T-cell (primary cell): ENCODE measurements around the gene TSPAN9. TPM values are rescaled to one million over a fixed set of nuclear protein-coding genes. Genes with fewer than 3 reads are reported as not detected.

Source experiments
- ATAC-seq, 4 experiments: fragments of 200-7000 bp in 3 of 4; fragments of 150-1000 bp in 1 of 4; cut with Tn5 transposase; replicated peaks in 1 of 4; 1 replicate in 3 of 4; 2 replicates in 1 of 4; pipeline ENCODE4 v1.10.0; 2021; ENCODE audit warnings: moderate library complexity in 3 of 4, mild to moderate bottlenecking in 2 of 4, moderate number of reproducible peaks in 1 of 4
- CTCF ChIA-PET, 2 donors: fragments of 300-600 bp; sonication (Branson Sonifier 250); formaldehyde crosslinking; loops; one replicate each; lab custom pipeline; 2022; ENCODE audit warnings: antibody characterized with exemption in 2 of 2; lab: Charles Lee
- POLR2A ChIA-PET, 2 donors: fragments of 300-600 bp; sonication (Branson Sonifier 250); formaldehyde crosslinking; loops; one replicate each; lab custom pipeline; 2022; ENCODE audit warnings: antibody characterized with exemption in 2 of 2; lab: Charles Lee
- DNase-seq, 35 experiments: peaks; one replicate each; pipeline versions ENCODE4 v3.0.0 to v3.0.0-alpha.2; 2013 to 2023
- H3K27ac ChIP-seq: one replicate; pipeline ENCODE4 v1.5.1; 2013; ENCODE audit warnings: low read length
- H3K27me3 ChIP-seq, 2 experiments: replicated peaks in 1 of 2; 1 replicate in 1 of 2; 2 replicates in 1 of 2; pipeline versions ENCODE4 v1.6.1 to v1.7.0; 2013; ENCODE audit warnings: low read length in 1 of 2, mixed read lengths in 1 of 2; ENCODE audit not compliant: control insufficient read depth in 2 of 2, insufficient read depth in 2 of 2; ENCODE audit errors: extremely low read depth in 1 of 2
- H3K36me3 ChIP-seq, 2 donors: 1 replicate in 1 of 2; 2 replicates in 1 of 2; pipeline versions ENCODE4 v1.6.1 to v1.7.0; 2013; ENCODE audit warnings: low read length in 1 of 2; ENCODE audit not compliant: control insufficient read depth in 2 of 2, insufficient read depth in 1 of 2; ENCODE audit errors: extremely low read depth in 1 of 2
- H3K4me1 ChIP-seq, 2 experiments: 1 replicate in 1 of 2; 2 replicates in 1 of 2; pipeline versions ENCODE4 v1.6.1 to v1.7.0; 2013; ENCODE audit warnings: low read length in 2 of 2, mixed read lengths in 1 of 2; ENCODE audit not compliant: insufficient read depth in 2 of 2, control insufficient read depth in 1 of 2; ENCODE audit errors: extremely low read depth in 1 of 2
- H3K4me3 ChIP-seq, 2 donors: 1 replicate in 1 of 2; 2 replicates in 1 of 2; pipeline versions ENCODE4 v1.5.1 to v1.7.0; 2013; ENCODE audit warnings: mild to moderate bottlenecking in 2 of 2, low read length in 1 of 2, moderate library complexity in 1 of 2; ENCODE audit not compliant: control insufficient read depth in 1 of 2; ENCODE audit errors: extremely low read depth in 1 of 2
- H3K9me3 ChIP-seq: 2 replicates; pipeline ENCODE4 v1.7.0; 2013
- H3K27ac Mint-ChIP-seq, 2 donors: one replicate each; pipeline ENCODE4 v1.8.0; 2020 to 2021; ENCODE audit warnings: mild to moderate bottlenecking in 2 of 2, mixed read lengths in 2 of 2
- H3K27me3 Mint-ChIP-seq, 2 donors: one replicate each; pipeline ENCODE4 v1.8.0; 2021 to 2022; ENCODE audit warnings: mixed read lengths in 2 of 2
- H3K36me3 Mint-ChIP-seq: one replicate; pipeline ENCODE4 v1.8.0; 2021; ENCODE audit warnings: mixed read lengths
- H3K4me1 Mint-ChIP-seq, 3 donors: one replicate each; pipeline ENCODE4 v1.8.0; 2020 to 2022; ENCODE audit warnings: mixed read lengths in 3 of 3, mild to moderate bottlenecking in 1 of 3
- H3K4me3 Mint-ChIP-seq, 3 donors: one replicate each; pipeline ENCODE4 v1.8.0; 2020 to 2022; ENCODE audit warnings: mild to moderate bottlenecking in 3 of 3, mixed read lengths in 3 of 3, moderate library complexity in 3 of 3
- H3K9me3 Mint-ChIP-seq, 3 donors: one replicate each; pipeline ENCODE4 v1.8.0; 2020 to 2022; ENCODE audit warnings: mixed read lengths in 3 of 3
- WGBS: methylation state at CpG from one replicate; pipeline ENCODE4 v1.1.5; 2013; ENCODE audit warnings: missing lambda C conversion rate; ENCODE audit not compliant: insufficient coverage; 5-methylcytosine and 5-hydroxymethylcytosine counted together
- total RNA-seq, 35 experiments: library from RNA in 6 of 35; stranded (reverse) in 6 of 35; fragments of 120-200 nt in 1 of 35; gene quantifications; one replicate each; pipeline versions ENCODE4 v1.2.1 to v1.2.4 and lab custom pipeline; 2013 to 2026

TSPAN9 gene
- total RNA-seq, 5 donors from 2014 or later (not counting 1 experiment from before 2014, with no cell fraction given): 0.56 to 1.1 (median 0.70) TPM

DNA sequence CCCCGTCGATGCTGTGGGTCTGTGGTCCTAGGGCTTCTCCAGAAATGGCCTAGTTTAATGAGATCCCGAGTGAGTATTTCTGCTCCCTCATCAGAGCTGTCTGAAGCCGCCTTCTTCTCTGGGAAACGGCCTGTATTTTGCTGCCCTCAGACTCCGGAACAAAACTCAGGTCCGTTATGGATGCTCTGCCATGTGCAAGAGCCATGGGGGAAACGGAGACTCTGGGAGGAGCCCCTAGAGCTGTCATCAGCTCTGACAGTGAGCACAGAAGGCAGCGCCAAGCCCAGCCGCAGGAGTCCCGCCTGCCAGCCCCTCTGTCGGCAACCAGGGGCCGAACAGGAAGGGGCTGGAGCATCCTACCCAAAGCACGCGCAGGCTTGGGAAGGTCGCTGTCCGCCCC is 221.4 kb downstream of the TSPAN9 start:
- H3K9me3 Mint-ChIP-seq: no peaks in the 10 kb centered on the region
- H3K9me3 ChIP-seq: no peaks in the 10 kb centered on the region
- no peak for ATAC-seq
- ChIA-PET CTCF (interaction anchor here (0.8 to 3.9 kb wide), 5 partner anchors 479 to 508 kb away, joined by 3 to 51 read pairs (median 12); no protein-coding TSS in a partner anchor), POLR2A (no interaction called here)
- H3K27ac ChIP-seq: no peak overlapping the region
- no peaks in the 10 kb centered on the region for H3K36me3 Mint-ChIP-seq
- H3K4me3 Mint-ChIP-seq: no peak overlapping the region
- no peak for DNase-seq
- peaks cover 0 to 14% of the 10 kb centered on the region in 2 experiments for H3K4me1 ChIP-seq
- peaks cover 8 to 20% of the 10 kb centered on the region in 2 donors for H3K27me3 Mint-ChIP-seq
- WGBS: 60% methylated on average over 17 of the region's 17 CpGs
- H3K27ac Mint-ChIP-seq: no peak overlapping the region
- peaks cover 0 to 60% of the 10 kb centered on the region in 2 experiments for H3K27me3 ChIP-seq
- peaks cover 12 to 13% (median 12%) of the 10 kb centered on the region in 3 donors for H3K4me1 Mint-ChIP-seq
- no peak overlapping the region for H3K4me3 ChIP-seq
- no peaks in the 10 kb centered on the region for H3K36me3 ChIP-seq

DNA sequence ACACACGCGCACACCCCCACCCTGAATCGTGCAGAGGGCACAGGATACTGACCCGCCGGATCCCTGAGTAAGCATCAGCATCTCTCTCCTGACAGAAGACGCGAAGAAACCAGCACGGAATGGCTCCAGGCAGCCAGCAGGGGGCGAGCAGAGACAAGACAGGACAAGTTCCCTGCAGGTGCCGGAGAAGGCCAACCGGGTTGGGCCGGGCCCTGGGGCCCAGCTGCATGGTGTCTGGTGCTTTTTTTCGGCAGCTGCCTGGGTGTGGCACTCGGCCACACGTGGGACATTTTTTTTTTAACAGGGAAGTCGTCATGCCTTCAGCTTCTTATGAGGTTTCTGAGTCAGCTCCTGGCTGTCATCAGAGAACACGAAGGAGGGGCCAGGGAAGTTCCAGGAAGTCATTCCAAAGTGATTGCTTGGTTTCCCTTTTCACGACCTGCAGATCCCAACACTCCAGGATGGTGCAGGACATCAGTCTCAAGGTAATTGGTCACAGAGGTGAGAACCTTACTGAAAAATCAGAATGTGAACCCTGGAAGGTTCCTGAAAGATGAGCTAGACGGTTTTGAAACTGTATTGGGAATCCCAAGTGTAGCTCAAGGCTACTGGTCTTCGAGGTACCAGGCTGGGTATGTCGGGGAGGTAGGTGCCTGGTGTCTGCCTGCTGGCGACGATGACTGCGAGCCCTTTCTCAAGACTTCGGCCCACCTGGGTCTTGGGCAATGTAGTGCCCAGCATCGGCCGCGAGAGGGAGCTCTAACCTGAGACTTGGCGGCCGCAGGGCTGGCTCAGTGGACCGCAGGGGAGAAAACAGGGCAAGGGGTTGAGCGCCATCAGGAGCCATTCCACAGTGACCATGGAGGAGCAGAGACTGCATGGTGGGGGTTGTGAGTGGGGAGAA is 223.0 kb downstream of the TSPAN9 start:
- no peaks in the 10 kb centered on the region for H3K9me3 ChIP-seq
- CTCF ChIA-PET: interaction anchor here (0.5 to 3.9 kb wide), 40 partner anchors 11 to 1442 kb away, joined by 3 to 51 read pairs (median 4); no protein-coding TSS in a partner anchor
- H3K27ac ChIP-seq: no peak overlapping the region
- H3K4me1 Mint-ChIP-seq: peaks cover 12 to 13% (median 12%) of the 10 kb centered on the region in 3 donors
- H3K9me3 Mint-ChIP-seq: no peaks in the 10 kb centered on the region
- peaks cover 0 to 56% of the 10 kb centered on the region in 2 experiments for H3K27me3 ChIP-seq
- peak overlapping the region; percentile 10 to 36 for H3K4me3 ChIP-seq
- H3K36me3 ChIP-seq: no peaks in the 10 kb centered on the region
- H3K27ac Mint-ChIP-seq: peak overlapping the region; percentile 39 to 60
- peaks cover 8 to 24% of the 10 kb centered on the region in 2 donors for H3K27me3 Mint-ChIP-seq
- DNase-seq: peak; percentile 50 to 82 (median 73)
- POLR2A ChIA-PET: interaction anchor here (0.6 to 1.0 kb wide), 3 partner anchors 578 to 1752 kb away, joined by 3 to 10 read pairs (median 3); no protein-coding TSS in a partner anchor
- H3K4me1 ChIP-seq: peaks cover 0 to 14% of the 10 kb centered on the region in 2 experiments
- peak overlapping the region; percentile 67 to 72 (median 67) for H3K4me3 Mint-ChIP-seq
- ATAC-seq: peak; percentile 78 to 87 (median 80)
- 3% methylated on average over 29 of the region's 32 CpGs for WGBS
- no peaks in the 10 kb centered on the region for H3K36me3 Mint-ChIP-seq

DNA sequence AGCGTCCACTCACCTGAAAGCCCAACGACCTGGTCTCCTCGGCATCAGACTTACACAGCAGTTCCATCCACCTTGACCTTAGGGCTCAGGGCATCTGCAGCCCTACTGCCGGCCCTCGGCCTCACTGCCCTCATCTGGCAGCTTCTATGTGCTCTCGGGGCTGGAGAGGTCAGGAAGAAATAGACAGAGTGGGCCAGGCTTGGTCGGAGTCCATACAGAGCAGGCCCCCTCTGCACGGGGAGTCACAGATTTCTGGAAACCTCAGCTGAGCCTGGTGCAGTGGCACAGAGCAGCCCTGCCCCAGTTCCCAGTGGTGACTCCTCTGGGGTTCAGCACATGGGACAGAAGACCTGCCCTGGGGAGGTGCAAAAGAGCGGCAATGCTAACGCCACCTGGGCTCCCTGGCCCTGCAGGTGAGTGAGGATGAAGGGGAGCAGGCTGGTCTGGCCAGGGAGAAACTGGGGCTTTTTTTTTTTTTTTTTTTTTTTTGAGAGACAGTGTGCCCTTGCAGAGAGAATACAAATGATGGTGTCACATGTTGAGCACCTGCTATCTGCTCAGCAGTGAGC is 223.7 kb downstream of the TSPAN9 start:
- H3K4me1 ChIP-seq: peaks cover 0 to 14% of the 10 kb centered on the region in 2 experiments
- no peaks in the 10 kb centered on the region for H3K36me3 ChIP-seq
- peaks cover 12 to 13% (median 12%) of the 10 kb centered on the region in 3 donors for H3K4me1 Mint-ChIP-seq
- CTCF ChIA-PET: interaction anchor here (0.5 to 3.9 kb wide), 33 partner anchors 10 to 1441 kb away, joined by 3 to 51 read pairs (median 4); no protein-coding TSS in a partner anchor
- H3K27ac ChIP-seq: no peak overlapping the region
- no peak overlapping the region for H3K4me3 ChIP-seq
- no peaks in the 10 kb centered on the region for H3K36me3 Mint-ChIP-seq
- no peak for ATAC-seq
- peaks cover 8 to 22% of the 10 kb centered on the region in 2 donors for H3K27me3 Mint-ChIP-seq
- 69% methylated on average over 9 of the region's 10 CpGs for WGBS
- no peak overlapping the region for H3K27ac Mint-ChIP-seq
- peak overlapping the region in 2 of 3 donors; percentile 7 to 72 for H3K4me3 Mint-ChIP-seq
- no peak for DNase-seq
- POLR2A ChIA-PET: interaction anchor here (0.6 to 1.0 kb wide), 2 partner anchors 578 to 1751 kb away, joined by 3 read pairs; no protein-coding TSS in a partner anchor
- H3K9me3 ChIP-seq: no peaks in the 10 kb centered on the region
- H3K27me3 ChIP-seq: peaks cover 0 to 53% of the 10 kb centered on the region in 2 experiments
- H3K9me3 Mint-ChIP-seq: no peaks in the 10 kb centered on the region

DNA sequence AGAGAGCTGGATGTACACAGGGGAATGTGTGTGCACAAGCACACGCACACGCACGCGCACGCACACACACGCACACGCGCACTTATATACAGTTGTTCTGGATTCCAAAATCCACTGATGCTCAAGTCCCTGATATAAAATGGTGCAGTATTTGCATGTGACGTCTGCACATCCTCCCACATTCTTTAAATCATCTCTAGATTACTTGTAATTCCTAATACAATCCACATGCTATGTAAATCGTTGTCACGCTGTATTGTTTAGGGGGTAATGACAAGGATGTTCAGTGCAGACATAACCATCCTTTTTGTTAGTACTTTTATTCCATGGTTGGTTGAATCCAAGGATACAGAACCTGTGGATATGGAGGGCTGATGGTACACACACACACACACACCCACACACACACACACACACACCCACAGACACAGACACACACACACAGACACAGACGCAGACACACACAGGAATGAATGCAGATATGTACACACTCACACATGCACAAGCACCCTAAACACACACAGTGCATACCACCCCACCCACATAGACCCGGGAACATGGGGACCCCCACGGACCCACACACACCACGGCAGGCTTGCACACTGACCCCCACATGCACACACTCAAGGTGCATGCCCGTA is 225.3 kb downstream of the TSPAN9 start:
- H3K27ac Mint-ChIP-seq: no peak overlapping the region
- POLR2A ChIA-PET: no interaction called here
- no peak overlapping the region for H3K4me3 Mint-ChIP-seq
- H3K9me3 Mint-ChIP-seq: no peaks in the 10 kb centered on the region
- H3K4me3 ChIP-seq: no peak overlapping the region
- no peak for DNase-seq
- H3K36me3 ChIP-seq: no peaks in the 10 kb centered on the region
- H3K4me1 ChIP-seq: peaks cover 0 to 14% of the 10 kb centered on the region in 2 experiments
- peaks cover 0 to 40% of the 10 kb centered on the region in 2 experiments for H3K27me3 ChIP-seq
- H3K9me3 ChIP-seq: no peaks in the 10 kb centered on the region
- no peak for ATAC-seq
- H3K27me3 Mint-ChIP-seq: peaks cover 5 to 18% of the 10 kb centered on the region in 2 donors
- H3K4me1 Mint-ChIP-seq: peaks cover 12 to 13% (median 12%) of the 10 kb centered on the region in 3 donors
- 87% methylated on average over 10 of the region's 16 CpGs for WGBS
- CTCF ChIA-PET: no interaction called here
- H3K36me3 Mint-ChIP-seq: no peaks in the 10 kb centered on the region
- H3K27ac ChIP-seq: no peak overlapping the region

DNA sequence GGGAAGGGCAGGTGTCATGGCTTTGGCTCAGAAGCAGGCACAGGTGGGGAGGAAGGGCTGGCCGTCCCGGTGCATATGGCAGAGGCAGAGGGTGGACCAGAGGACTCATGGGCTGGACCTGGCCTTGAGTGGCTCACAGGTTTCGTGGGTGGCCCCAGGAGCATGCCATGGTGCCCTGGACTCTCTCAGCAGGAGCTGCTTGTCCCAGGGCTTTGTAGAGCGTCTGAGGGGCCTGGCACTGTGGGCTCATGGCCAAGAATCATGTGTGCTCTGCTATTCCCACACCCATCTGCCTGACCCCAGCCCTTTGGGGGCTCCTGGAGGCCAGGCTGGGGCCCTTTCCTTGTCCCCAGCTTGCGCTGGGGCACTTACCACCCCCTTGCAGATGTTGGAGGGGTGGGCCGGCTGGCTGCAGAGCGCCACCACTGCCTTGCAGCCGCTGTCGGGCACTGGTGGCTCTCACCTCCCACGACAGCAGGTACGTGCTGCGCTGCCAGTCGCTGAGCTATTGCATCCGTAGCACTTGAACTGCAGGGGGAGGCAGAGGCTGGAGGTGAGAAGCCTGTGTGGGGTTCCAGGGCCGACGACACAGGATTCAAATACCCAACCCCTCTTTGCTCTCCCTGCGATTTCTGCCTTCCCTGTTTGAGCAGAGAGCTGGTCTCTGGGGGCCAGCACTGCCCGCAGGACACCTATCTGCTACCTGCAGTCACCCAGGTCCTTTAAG is 226.4 kb downstream of the TSPAN9 start:
- H3K4me1 ChIP-seq: peaks cover 0 to 14% of the 10 kb centered on the region in 2 experiments
- Mint-ChIP-seq H3K27ac (no peak overlapping the region), H3K36me3 (no peaks in the 10 kb centered on the region), H3K9me3 (no peaks in the 10 kb centered on the region), H3K4me1 (peaks cover 12 to 13% (median 12%) of the 10 kb centered on the region in 3 donors), H3K27me3 (peaks cover 9 to 22% of the 10 kb centered on the region in 2 donors), H3K4me3 (no peak overlapping the region)
- ChIA-PET CTCF (no interaction called here), POLR2A (interaction anchor here in 1 of 2 donors (0.6 kb wide), 1 partner anchor 182 kb away, joined by 4 read pairs; no protein-coding TSS in a partner anchor)
- no peak overlapping the region for H3K4me3 ChIP-seq
- ATAC-seq: no peak
- H3K9me3 ChIP-seq: no peaks in the 10 kb centered on the region
- peaks cover 0 to 34% of the 10 kb centered on the region in 2 experiments for H3K27me3 ChIP-seq
- 79% methylated on average over 9 of the region's 18 CpGs for WGBS
- no peaks in the 10 kb centered on the region for H3K36me3 ChIP-seq
- H3K27ac ChIP-seq: no peak overlapping the region
- no peak for DNase-seq
